IMR-90 (cell line): Measurements from ENCODE around the gene STARD3. TPM values are rescaled to one million over a fixed set of nuclear protein-coding genes. Genes with fewer than 3 reads are reported as not detected.

Experiments
- ATAC-seq: fragments of 200-7000 bp; cut with Tn5 transposase; 2 replicates; pipeline ENCODE4 v1.9.1; 2020; ENCODE audit warnings: low read depth, mild to moderate bottlenecking, moderate library complexity
- BruUV-seq: library from RNA; stranded (reverse); fragments of 400-500 nt; replicated peaks from 2 replicates; lab custom pipeline; 2021; lab: Mats Ljungman, UMichigan
- CTCF ChIA-PET: fragments of 300-600 bp; formaldehyde crosslinking; extraction: SDS; loops from one replicate; lab custom pipeline; 2021; ENCODE audit warnings: antibody characterized with exemption; lab: Yijun Ruan, JAX
- POLR2A ChIA-PET: fragments of 300-600 bp; sonication (Branson Sonifier 250); formaldehyde crosslinking; loops from one replicate; lab custom pipeline; 2022; ENCODE audit warnings: antibody characterized with exemption; ENCODE audit not compliant: unreplicated experiment; lab: Charles Lee
- DNase-seq: peaks from one replicate; pipeline ENCODE4 v3.0.0; 2013
- H2AFZ ChIP-seq: replicated peaks from 2 replicates; pipeline ENCODE3; 2013; ENCODE audit warnings: low read length, mild to moderate bottlenecking; ENCODE audit not compliant: poor library complexity
- H2AK5ac ChIP-seq: 2 replicates; pipeline ENCODE4 v1.6.1; 2013; ENCODE audit warnings: low read depth, low read length, inconsistent platforms
- H2AK9ac ChIP-seq: replicated peaks from 2 replicates; pipeline ENCODE3; 2013; ENCODE audit warnings: mild to moderate bottlenecking, low read depth, low read length, moderate library complexity; ENCODE audit not compliant: poor library complexity
- H2BK120ac ChIP-seq: 2 replicates; pipeline ENCODE4 v1.6.1; 2013; ENCODE audit warnings: low read depth, low read length, inconsistent platforms
- H2BK15ac ChIP-seq: 3 replicates; pipeline ENCODE4 v1.6.1; 2013; ENCODE audit warnings: low read depth, low read length, inconsistent platforms
- H2BK20ac ChIP-seq: 2 replicates; pipeline ENCODE4 v1.6.1; 2013; ENCODE audit warnings: low read depth, mild to moderate bottlenecking, inconsistent platforms, low read length, moderate library complexity
- H2BK5ac ChIP-seq: 2 replicates; pipeline ENCODE4 v1.6.1; 2013; ENCODE audit warnings: mild to moderate bottlenecking, low read depth, low read length, inconsistent platforms; ENCODE audit not compliant: poor library complexity, severe bottlenecking
- H3K14ac ChIP-seq: replicated peaks from 2 replicates; pipeline ENCODE4 v1.6.1; 2013; ENCODE audit warnings: low read depth, low read length, inconsistent platforms
- H3K18ac ChIP-seq: 2 replicates; pipeline ENCODE4 v1.6.1; 2013; ENCODE audit warnings: low read depth, low read length, control low read depth
- H3K23ac ChIP-seq: 2 replicates; pipeline ENCODE4 v1.6.1; 2013; ENCODE audit warnings: low read depth, low read length, inconsistent platforms
- H3K27ac ChIP-seq: 2 replicates; pipeline ENCODE4 v1.5.1; 2013; ENCODE audit warnings: mild to moderate bottlenecking, control low read depth, low read length; ENCODE audit not compliant: insufficient read depth
- H3K27me3 ChIP-seq: 2 replicates; pipeline ENCODE4 v1.6.1; 2013; ENCODE audit warnings: low read length; ENCODE audit not compliant: control insufficient read depth, insufficient read depth
- H3K36me3 ChIP-seq: 2 replicates; pipeline ENCODE4 v1.6.1; 2013; ENCODE audit warnings: low read length, mixed read lengths; ENCODE audit not compliant: control insufficient read depth, insufficient read depth
- H3K4ac ChIP-seq: 2 replicates; pipeline ENCODE4 v1.6.1; 2013; ENCODE audit warnings: low read depth, low read length, inconsistent platforms
- H3K4me1 ChIP-seq: 2 replicates; pipeline ENCODE4 v1.6.1; 2013; ENCODE audit warnings: low read length, mixed read lengths; ENCODE audit not compliant: control insufficient read depth, insufficient read depth
- H3K4me2 ChIP-seq: 2 replicates; pipeline ENCODE4 v1.6.1; 2013; ENCODE audit warnings: low read depth, mild to moderate bottlenecking, control low read depth, low read length, moderate library complexity
- H3K4me3 ChIP-seq: 2 replicates; pipeline ENCODE4 v1.5.1; 2013; ENCODE audit warnings: low read depth, mild to moderate bottlenecking, control low read depth, low read length, moderate library complexity; ENCODE audit not compliant: insufficient read depth
- H3K56ac ChIP-seq: 2 replicates; pipeline ENCODE4 v1.6.1; 2013; ENCODE audit warnings: low read length, inconsistent platforms; ENCODE audit not compliant: insufficient read depth; ENCODE audit errors: extremely low read depth
- H3K79me1 ChIP-seq, 2 experiments: 2 replicates each; pipeline ENCODE4 v1.6.1; 2013; ENCODE audit warnings: low read length in 2 of 2, inconsistent platforms in 1 of 2, low read depth in 1 of 2
- H3K9ac ChIP-seq: 2 replicates; pipeline ENCODE4 v1.6.1; 2013; ENCODE audit warnings: low read depth, low read length, control low read depth
- H3K9me1 ChIP-seq: 2 replicates; pipeline ENCODE4 v1.6.1; 2013; ENCODE audit warnings: low read length, inconsistent platforms; ENCODE audit not compliant: insufficient read depth
- H3K9me3 ChIP-seq: 2 replicates; pipeline ENCODE4 v1.6.1; 2013; ENCODE audit warnings: low read length; ENCODE audit not compliant: control insufficient read depth, insufficient read depth
- H4K20me1 ChIP-seq: 2 replicates; pipeline ENCODE4 v1.6.1; 2013; ENCODE audit warnings: low read length, inconsistent platforms; ENCODE audit not compliant: insufficient read depth
- H4K5ac ChIP-seq: 2 replicates; pipeline ENCODE4 v1.6.1; 2013; ENCODE audit warnings: mild to moderate bottlenecking, low read depth, low read length, control low read depth
- H4K8ac ChIP-seq, 2 experiments: 2 replicates each; pipeline ENCODE4 v1.6.1; 2013; ENCODE audit warnings: low read depth in 2 of 2, low read length in 2 of 2, control low read depth in 1 of 2, inconsistent platforms in 1 of 2
- H4K91ac ChIP-seq: 2 replicates; pipeline ENCODE4 v1.6.1; 2013; ENCODE audit warnings: low read depth, low read length, inconsistent platforms; ENCODE audit not compliant: insufficient read depth
- SMC3 ChIP-seq: fragments of 150-350 bp; IDR thresholded peaks from 2 replicates; pipeline ENCODE4 v1.6.1; 2016; ENCODE audit warnings: low read depth, mild to moderate bottlenecking, antibody characterized with exemption, low read length, moderate library complexity
- WGBS, 2 experiments: methylation state at CpG; one replicate each; pipeline versions ENCODE4 v1.1.5 to v1.1.7; 2013; ENCODE audit warnings: missing lambda C conversion rate in 2 of 2; ENCODE audit not compliant: insufficient read length in 1 of 2; ENCODE audit errors: extremely low coverage in 2 of 2; 5-methylcytosine and 5-hydroxymethylcytosine counted together
- dilution Hi-C: fragments of 300-500 bp; cut with HindIII; formaldehyde crosslinking; loops from one replicate; pipeline ENCODE4 v1.14.3; 2018; ENCODE audit warnings: low sequenced_read_pairs; ENCODE audit not compliant: unreplicated experiment
- in situ Hi-C: fragments of 300-500 bp; cut with MboI; formaldehyde crosslinking; loops from 3 replicates; pipeline ENCODE4 v1.14.3; 2019; ENCODE audit warnings: low sequenced_read_pairs, inconsistent platforms, mixed read lengths
- intact Hi-C: fragments of 100-400 bp; cut with micrococcal nuclease; formaldehyde crosslinking; loops from 2 replicates; pipeline ENCODE4 v1.10.0; 2022
- polyA plus RNA-seq, 3 experiments: library from polyadenylated mRNA; depleted of rRNA; stranded (reverse); fragments of >200 nt; gene quantifications; 2 replicates each; pipeline ENCODE4 v1.2.3, GENCODE V29; 2012; ENCODE audit warnings: low replicate concordance in 1 of 3
- total RNA-seq: library from RNA; depleted of rRNA; stranded (reverse); fragments of >200 nt; gene quantifications from 2 replicates; pipeline ENCODE4 v1.2.3, GENCODE V29; 2012

The STARD3 gene
- total and polyA plus RNA-seq, 2 of the 4 experiments (the other 2 are of a cell fraction) = 8.1 to 50.4 TPM

- no peak overlapping the region for H3K9ac ChIP-seq
- H3K14ac ChIP-seq = no peak overlapping the region
- no peak overlapping the region for H2AFZ ChIP-seq
- H4K8ac ChIP-seq = no peak overlapping the region
- no peak overlapping the region for H2BK20ac ChIP-seq
- no peak for ATAC-seq
- H3K4me2 ChIP-seq = no peak overlapping the region
- H3K4me1 ChIP-seq = peaks cover 2% of the 10 kb centered on the region; the same call in 1 of the 2 replicates
- no CpG with 5 or more reads among the region's 5 CpGs for WGBS, 2 experiments
- no peak overlapping the region for H2BK120ac ChIP-seq
- no peaks in the 10 kb centered on the region for H4K20me1 ChIP-seq
- H3K27me3 ChIP-seq = no peaks in the 10 kb centered on the region
- H4K5ac ChIP-seq = no peak overlapping the region
- H4K91ac ChIP-seq = no peak overlapping the region
- H3K9me1 ChIP-seq = 0 out of 2 replicates have a peak, but pooled peaks cover 6% of the 10 kb centered on the region
- H2BK5ac ChIP-seq = no peak overlapping the region
- no TSS peak for BruUV-seq
- in situ Hi-C loops (no loop called here), dilution Hi-C loops (no loop called here), intact Hi-C loops (no loop called here)
- H2AK5ac ChIP-seq = no peak overlapping the region
- no peak overlapping the region for H3K23ac ChIP-seq
- no peak overlapping the region for H3K18ac ChIP-seq
- TF ChIP-seq SMC3 = no peak
- POLR2A ChIA-PET = no interaction called here
- H3K4me3 ChIP-seq = no peak overlapping the region
- no peak overlapping the region for H3K4ac ChIP-seq
- DNase-seq = no peak
- CTCF ChIA-PET = no interaction called here
- H2BK15ac ChIP-seq = no peak overlapping the region
- H2AK9ac ChIP-seq = no peak overlapping the region
- H3K56ac ChIP-seq = no peak overlapping the region
- no peak overlapping the region for H3K27ac ChIP-seq
- peaks cover 0 to 5% of the 10 kb centered on the region in 2 experiments; a peak in 2 of 4 replicates for H3K79me1 ChIP-seq
- no peaks in the 10 kb centered on the region for H3K36me3 ChIP-seq
- no peaks in the 10 kb centered on the region for H3K9me3 ChIP-seq
Measured at GRCh38 chr17:39694593-39694992, 57.6 kb downstream of the STARD3 start.
